NCI-H1105 (cell line): Measurements from ENCODE around the gene MTCL1.

Source experiments
- DNase-seq: peaks from one replicate; lab custom pipeline; 2025; lab: John Stamatoyannopoulos, UW

The MTCL1 gene

GRCh38 chr18:8793445-8794155, 88.2 kb downstream of the MTCL1 start:
- no peak for DNase-seq

GRCh38 chr18:8794156-8794933, 89.0 kb downstream of the MTCL1 start:
- DNase-seq, result no peak

GRCh38 chr18:8794934-8795280, 89.6 kb downstream of the MTCL1 start:
- no peak for DNase-seq

- no peak for DNase-seq
Observed at GRCh38 chr18:8795586-8796325, 90.4 kb downstream of the MTCL1 start.

- no peak for DNase-seq
Observed at GRCh38 chr18:8797206-8797605, 91.8 kb downstream of the MTCL1 start.

GRCh38 chr18:8799001-8799400, 93.6 kb downstream of the MTCL1 start:
- DNase-seq, result peak; percentile 65

GRCh38 chr18:8799596-8800441, 94.5 kb downstream of the MTCL1 start:
- DNase-seq, result no peak

- no peak for DNase-seq
Observed at GRCh38 chr18:8800445-8800844, 95.1 kb downstream of the MTCL1 start.

- no peak for DNase-seq
Observed at GRCh38 chr18:8800876-8801262, 95.5 kb downstream of the MTCL1 start.

GRCh38 chr18:8801263-8801901, 96.0 kb downstream of the MTCL1 start:
- DNase-seq, result no peak

GRCh38 chr18:8802017-8802672, 96.8 kb downstream of the MTCL1 start:
- no peak for DNase-seq

GRCh38 chr18:8803063-8803795, 97.9 kb downstream of the MTCL1 start:
- DNase-seq, result no peak

- DNase-seq, result no peak
Observed at GRCh38 chr18:8803957-8804356, 98.6 kb downstream of the MTCL1 start.

GRCh38 chr18:8805552-8805951, 100.2 kb downstream of the MTCL1 start:
- no peak for DNase-seq

GRCh38 chr18:8806100-8806797, 100.9 kb downstream of the MTCL1 start:
- DNase-seq, result no peak

- DNase-seq, result no peak
Observed at GRCh38 chr18:8806798-8807487, 101.6 kb downstream of the MTCL1 start.

GRCh38 chr18:8807488-8807805, 102.1 kb downstream of the MTCL1 start:
- DNase-seq, result no peak

GRCh38 chr18:8808001-8808400, 102.6 kb downstream of the MTCL1 start:
- DNase-seq, result no peak

GRCh38 chr18:8809514-8809913, 104.2 kb downstream of the MTCL1 start:
- DNase-seq, result no peak
